GM23338 (cell line): Measurements from ENCODE around the gene NKAPL.

Source experiments
- CREB1 ChIP-seq: fragments of 250-450 bp; sonication (Bioruptor Pico); IDR thresholded peaks from 2 replicates; pipeline ENCODE4 v1.5.0; 2020; ENCODE audit warnings: low read depth, mild to moderate bottlenecking, moderate library complexity
- CTCF ChIP-seq, 2 experiments: fragments of 200-600 bp in 1 of 2; sonication (generic) in 1 of 2; conservative IDR thresholded peaks; 2 replicates each; pipeline versions ENCODE4 v1.5.1 to v1.6.1; 2016 to 2017; ENCODE audit warnings: antibody characterized with exemption in 2 of 2, low read depth in 2 of 2, mild to moderate bottlenecking in 2 of 2, moderate library complexity in 1 of 2
- EZH2 ChIP-seq: fragments of 200-600 bp; sonication (generic); IDR thresholded peaks from one replicate; pipeline ENCODE4 v1.8.0; 2017; ENCODE audit warnings: antibody characterized with exemption, mild to moderate bottlenecking, low read depth; ENCODE audit not compliant: unreplicated experiment
- EZH2phosphoT487 ChIP-seq: fragments of 200-600 bp; sonication (generic); IDR thresholded peaks from one replicate; pipeline ENCODE4 v1.8.1; 2018; ENCODE audit warnings: antibody characterized with exemption; ENCODE audit not compliant: unreplicated experiment
- JUNB ChIP-seq: IDR thresholded peaks from one replicate; pipeline ENCODE4 v1.6.1; 2016; ENCODE audit warnings: antibody characterized with exemption; ENCODE audit not compliant: unreplicated experiment
- NANOG ChIP-seq: IDR thresholded peaks from 2 replicates; pipeline ENCODE4 v1.6.1; 2016; ENCODE audit warnings: antibody characterized with exemption, borderline replicate concordance
- POLR2AphosphoS5 ChIP-seq: IDR thresholded peaks from 2 replicates; pipeline ENCODE4 v1.6.1; 2016; ENCODE audit warnings: antibody characterized with exemption, low read depth
- REST ChIP-seq: IDR thresholded peaks from one replicate; pipeline ENCODE4 v1.6.1; 2018; ENCODE audit warnings: antibody characterized with exemption; ENCODE audit not compliant: unreplicated experiment

- TF ChIP-seq CTCF (conservative IDR thresholded peaks at IDR 0.05; ENCODE audit: low read depth in 2 of 2) (no peak), POLR2AphosphoS5 (no peak), REST (no peak), JUNB (no peak), EZH2phosphoT487 (no peak), EZH2 (peak; percentile 13), NANOG (no peak), CREB1 (CRISPR knock-in tag) (no peak)
These were observed 47.1 kb upstream of the NKAPL start for GRCh38 chr6:28211840-28212509.
